HG03378 (cell line): ENCODE results near the gene EFNA5.

Source experiments
- ATAC-seq: cut with Tn5 transposase; IDR thresholded peaks from one replicate; pipeline ENCODE4 v1.9.1; 2021; ENCODE audit warnings: mild to moderate bottlenecking, moderate library complexity; ENCODE audit not compliant: unreplicated experiment

EFNA5 gene

GRCh38 chr5:107576736-107577393, 93.9 kb downstream of the EFNA5 start:
- no peak for ATAC-seq

GRCh38 chr5:107576155-107576554, 94.6 kb downstream of the EFNA5 start:
- no peak for ATAC-seq

- no peak for ATAC-seq
Measured at GRCh38 chr5:107574287-107574686, 96.5 kb downstream of the EFNA5 start.

GRCh38 chr5:107572715-107573368, 97.9 kb downstream of the EFNA5 start:
- ATAC-seq, result no peak

- ATAC-seq, result peak; percentile 48
Measured at GRCh38 chr5:107571621-107572536, 98.9 kb downstream of the EFNA5 start.

- ATAC-seq, result peak; percentile 91
Measured at GRCh38 chr5:107570805-107571531, 99.8 kb downstream of the EFNA5 start.

GRCh38 chr5:107570181-107570580, 100.6 kb downstream of the EFNA5 start:
- ATAC-seq, result no peak

- ATAC-seq, result no peak
Measured at GRCh38 chr5:107567901-107568671, 102.7 kb downstream of the EFNA5 start.

- no peak for ATAC-seq
Measured at GRCh38 chr5:107566986-107567385, 103.8 kb downstream of the EFNA5 start.

- no peak for ATAC-seq
Measured at GRCh38 chr5:107565791-107566767, 104.7 kb downstream of the EFNA5 start.

GRCh38 chr5:107564931-107565372, 105.8 kb downstream of the EFNA5 start:
- ATAC-seq, result no peak

- no peak for ATAC-seq
Measured at GRCh38 chr5:107563959-107564544, 106.7 kb downstream of the EFNA5 start.

GRCh38 chr5:107560377-107560776, 110.4 kb downstream of the EFNA5 start:
- ATAC-seq, result no peak

GRCh38 chr5:107558823-107559375, 111.8 kb downstream of the EFNA5 start:
- ATAC-seq, result no peak

GRCh38 chr5:107557051-107557658, 113.6 kb downstream of the EFNA5 start:
- ATAC-seq, result no peak

- no peak for ATAC-seq
Measured at GRCh38 chr5:107556575-107556974, 114.2 kb downstream of the EFNA5 start.

GRCh38 chr5:107555425-107556090, 115.2 kb downstream of the EFNA5 start:
- ATAC-seq, result no peak
